Ectodermal cell (in vitro differentiated cells): ENCODE data around the gene OTUB1. TPM values are rescaled to one million over a fixed set of nuclear protein-coding genes. Genes with fewer than 3 reads are reported as not detected.

Source experiments
- H3K27ac ChIP-seq: 2 replicates; pipeline ENCODE4 v1.7.0; 2013; ENCODE audit warnings: mild to moderate bottlenecking, low read depth, low read length; ENCODE audit not compliant: insufficient read depth, poor library complexity, severe bottlenecking
- H3K27me3 ChIP-seq: 2 replicates; pipeline ENCODE4 v1.7.0; 2013; ENCODE audit warnings: mild to moderate bottlenecking, low read length; ENCODE audit not compliant: insufficient read depth, control insufficient read depth, poor library complexity, severe bottlenecking
- H3K36me3 ChIP-seq: one replicate; pipeline ENCODE4 v1.7.0; 2013; ENCODE audit warnings: low read length; ENCODE audit not compliant: control insufficient read depth, insufficient read depth
- H3K4me1 ChIP-seq: one replicate; pipeline ENCODE4 v1.7.0; 2013; ENCODE audit warnings: low read length; ENCODE audit not compliant: control insufficient read depth, insufficient read depth
- H3K4me3 ChIP-seq: 2 replicates; pipeline ENCODE4 v1.7.0; 2013; ENCODE audit warnings: low read depth, low read length, control low read depth; ENCODE audit not compliant: insufficient read depth
- H3K9me3 ChIP-seq: 2 replicates; pipeline ENCODE4 v1.7.0; 2013; ENCODE audit warnings: mild to moderate bottlenecking, low read length, moderate library complexity; ENCODE audit not compliant: control insufficient read depth
- WGBS, 2 experiments: methylation state at CpG; one replicate each; pipeline ENCODE4 v1.1.7; 2013; ENCODE audit warnings: missing lambda C conversion rate in 2 of 2; 5-methylcytosine and 5-hydroxymethylcytosine counted together
- polyA plus RNA-seq, 4 experiments: library from polyadenylated mRNA; stranded (reverse); fragments of 50-300 nt; gene quantifications; one replicate each; pipeline ENCODE4 v1.2.3, GENCODE V29; 2013

Gene OTUB1, protein sequence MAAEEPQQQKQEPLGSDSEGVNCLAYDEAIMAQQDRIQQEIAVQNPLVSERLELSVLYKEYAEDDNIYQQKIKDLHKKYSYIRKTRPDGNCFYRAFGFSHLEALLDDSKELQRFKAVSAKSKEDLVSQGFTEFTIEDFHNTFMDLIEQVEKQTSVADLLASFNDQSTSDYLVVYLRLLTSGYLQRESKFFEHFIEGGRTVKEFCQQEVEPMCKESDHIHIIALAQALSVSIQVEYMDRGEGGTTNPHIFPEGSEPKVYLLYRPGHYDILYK
- 143 TPM for polyA plus RNA-seq (2013, experiment 1 of 4)
- 147 TPM for polyA plus RNA-seq (2013, experiment 2 of 4)
- polyA plus RNA-seq (2013, experiment 3 of 4) = 132 TPM
- 139 TPM for polyA plus RNA-seq (2013, experiment 4 of 4)

DNA sequence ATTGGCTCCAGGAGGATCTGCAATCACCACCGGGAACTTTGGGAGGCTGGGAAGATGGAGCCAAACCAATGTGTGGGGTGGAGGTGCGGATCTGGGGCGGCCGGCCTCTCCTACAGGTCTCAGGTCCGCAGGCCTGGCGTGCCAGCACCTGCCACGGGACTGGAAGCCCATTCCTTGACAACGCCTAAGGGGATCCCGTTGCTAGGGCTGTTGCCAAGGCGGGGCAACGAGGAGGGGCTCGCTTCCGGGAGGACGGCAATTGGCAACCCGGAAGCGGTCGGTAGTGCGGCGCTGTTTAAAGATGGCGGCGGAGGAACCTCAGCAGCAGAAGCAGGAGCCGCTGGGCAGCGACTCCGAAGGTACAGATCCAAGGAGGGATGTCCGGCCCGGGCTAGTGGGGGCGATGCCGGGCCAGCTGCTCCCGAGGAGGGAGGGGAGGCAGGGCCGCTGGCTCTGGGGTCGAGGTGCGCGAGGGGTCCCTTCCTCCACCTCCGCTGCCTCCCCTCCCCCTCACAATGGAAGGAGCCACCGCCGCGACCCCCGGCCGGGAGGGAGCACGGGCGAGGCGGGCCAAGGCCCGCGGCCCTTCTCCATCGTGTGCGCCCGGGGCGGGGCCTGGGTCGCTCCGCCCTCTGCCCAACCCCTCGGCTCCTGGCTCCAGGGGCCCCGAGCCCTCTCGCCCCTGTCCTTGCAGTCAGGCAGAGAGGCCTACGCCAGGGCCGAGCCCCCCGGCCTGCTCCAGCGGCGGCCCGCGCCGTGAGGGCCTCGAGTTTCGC, at the start of gene OTUB1:
Gene OTUB1, plus strand, starts transcription at position 283 of the 776 bp plus-strand sequence. Its CDS starts 19 bp downstream, at position 302.
- no peaks in the 10 kb centered on the region for H3K27me3 ChIP-seq
- peak within 1 kb of the TSS; percentile 91 for H3K4me3 ChIP-seq
- no peaks in the 10 kb centered on the region for H3K9me3 ChIP-seq
- peaks cover 11% of the 10 kb centered on the region for H3K4me1 ChIP-seq
- WGBS, 2 experiments = 0 to 1% methylated on average over 63 of the region's 63 CpGs
- H3K36me3 ChIP-seq = peaks cover 8% of the 10 kb centered on the region
- H3K27ac ChIP-seq = peak within 1 kb of the TSS; percentile 98

DNA sequence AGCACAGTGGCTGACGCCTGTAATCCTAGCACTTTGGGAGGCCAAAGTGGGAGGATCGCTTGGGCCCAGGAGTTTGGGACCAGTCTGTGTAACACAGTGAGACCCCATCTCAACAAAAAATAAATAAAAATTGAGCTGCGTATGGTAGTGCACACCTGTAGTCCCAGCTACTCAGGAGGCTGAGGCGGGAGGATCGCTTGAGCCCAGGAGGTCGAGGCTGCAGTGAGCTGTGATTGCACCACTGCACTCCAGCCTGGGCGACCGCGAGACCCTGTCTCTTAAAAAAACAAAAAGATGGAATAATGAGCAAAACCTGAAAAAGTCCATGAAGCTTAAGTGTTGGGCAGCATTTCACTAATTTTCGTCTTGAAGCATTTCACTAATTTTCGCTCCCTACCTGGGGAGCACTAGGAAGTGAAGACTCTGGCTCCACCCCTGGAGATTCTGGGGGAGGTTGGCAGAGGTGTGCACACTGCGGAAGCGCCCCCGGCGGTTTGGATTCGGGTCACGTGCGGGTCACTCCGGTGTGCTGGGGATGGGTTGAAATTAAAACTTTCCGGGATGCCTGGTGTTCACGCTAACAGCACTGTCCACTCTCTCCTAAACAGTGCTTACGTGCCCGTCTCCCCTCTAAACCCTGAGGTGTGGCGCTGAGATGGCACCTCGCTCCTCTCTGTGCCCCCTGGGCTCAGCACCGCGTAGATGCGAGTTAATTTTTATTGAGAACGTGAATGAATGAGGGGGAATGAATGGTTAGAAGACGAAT, 48.3 kb upstream of the OTUB1 start:
- no peaks in the 10 kb centered on the region for H3K9me3 ChIP-seq
- peak overlapping the region; percentile 50 for H3K4me3 ChIP-seq
- no peaks in the 10 kb centered on the region for H3K36me3 ChIP-seq
- no peaks in the 10 kb centered on the region for H3K27me3 ChIP-seq
- peak overlapping the region; percentile 52 for H3K27ac ChIP-seq
- WGBS, 2 experiments = 28 to 30% methylated on average over 30 of the region's 30 CpGs
- H3K4me1 ChIP-seq = peaks cover 3% of the 10 kb centered on the region

- Histone ChIP-seq H3K27me3 (no peaks in the 10 kb centered on the region), H3K27ac (peak within 1 kb of the TSS; percentile 79)
- 0% methylated on average over 88 to 92 of the region's 92 CpGs for WGBS, 2 experiments
Observed at GRCh38 chr11:63938479-63939396, 47.5 kb upstream of the OTUB1 start, which contains the start of gene NAA40. Gene NAA40, plus strand, starts transcription at chr11:63939002. Its CDS starts 95 bp downstream, at chr11:63939097.

GRCh38 chr11:63939397-63939891, 46.8 kb upstream of the OTUB1 start:
- no peaks in the 10 kb centered on the region for H3K27me3 ChIP-seq
- WGBS, 2 experiments = 7 to 10% methylated on average over 26 of the region's 26 CpGs
- peak overlapping the region; percentile 81 for H3K4me3 ChIP-seq
- H3K27ac ChIP-seq = peak overlapping the region; percentile 79
- no peaks in the 10 kb centered on the region for H3K36me3 ChIP-seq
- peaks cover 3% of the 10 kb centered on the region for H3K4me1 ChIP-seq
- H3K9me3 ChIP-seq = no peaks in the 10 kb centered on the region

More at GRCh38 chr11:63938479-63939396, 47.5 kb upstream of the OTUB1 start, which contains the start of gene NAA40:
- Histone ChIP-seq H3K36me3 (no peaks in the 10 kb centered on the region), H3K4me3 (peak within 1 kb of the TSS; percentile 81), H3K9me3 (no peaks in the 10 kb centered on the region), H3K4me1 (peaks cover 3% of the 10 kb centered on the region)

DNA sequence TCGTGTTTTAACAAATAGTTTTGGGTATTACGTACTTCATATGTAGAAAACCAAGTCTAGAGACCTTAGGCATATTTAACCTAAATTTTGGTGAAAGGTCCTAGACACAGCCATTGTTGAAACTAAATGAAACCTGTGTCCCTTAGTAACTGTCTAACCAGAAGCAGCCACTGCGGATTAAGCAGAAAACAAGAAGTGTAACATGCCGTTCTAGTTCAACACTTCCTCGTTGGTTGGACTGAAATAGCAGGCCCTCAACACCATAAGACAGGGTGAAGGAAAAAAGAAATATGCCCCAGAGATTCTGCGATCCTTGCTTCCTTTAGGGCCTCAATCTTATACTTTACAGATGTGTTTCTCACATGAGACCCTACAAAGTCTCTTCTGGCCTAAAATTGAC, 45.5 kb upstream of the OTUB1 start:
- H3K27me3 ChIP-seq = no peaks in the 10 kb centered on the region
- peaks cover 9% of the 10 kb centered on the region for H3K4me1 ChIP-seq
- H3K4me3 ChIP-seq = no peak overlapping the region
- H3K36me3 ChIP-seq = no peaks in the 10 kb centered on the region
- no peak overlapping the region for H3K27ac ChIP-seq
- 95 to 97% methylated on average over 6 of the region's 6 CpGs for WGBS, 2 experiments
- no peaks in the 10 kb centered on the region for H3K9me3 ChIP-seq

GRCh38 chr11:63941901-63942300, 44.3 kb upstream of the OTUB1 start:
- Histone ChIP-seq H3K4me3 (no peak overlapping the region), H3K4me1 (peaks cover 9% of the 10 kb centered on the region), H3K36me3 (peaks cover 10% of the 10 kb centered on the region), H3K9me3 (no peaks in the 10 kb centered on the region), H3K27me3 (no peaks in the 10 kb centered on the region), H3K27ac (no peak overlapping the region)
- WGBS, 2 experiments = 93 to 95% methylated on average over 2 to 4 of the region's 4 CpGs

- Histone ChIP-seq H3K4me3 (no peak overlapping the region), H3K9me3 (no peaks in the 10 kb centered on the region), H3K36me3 (peaks cover 16% of the 10 kb centered on the region), H3K27me3 (no peaks in the 10 kb centered on the region), H3K4me1 (peaks cover 9% of the 10 kb centered on the region), H3K27ac (no peak overlapping the region)
- WGBS, 2 experiments = 87 to 95% methylated on average over 3 of the region's 3 CpGs
Observed at GRCh38 chr11:63942803-63943202, 43.4 kb upstream of the OTUB1 start.

DNA sequence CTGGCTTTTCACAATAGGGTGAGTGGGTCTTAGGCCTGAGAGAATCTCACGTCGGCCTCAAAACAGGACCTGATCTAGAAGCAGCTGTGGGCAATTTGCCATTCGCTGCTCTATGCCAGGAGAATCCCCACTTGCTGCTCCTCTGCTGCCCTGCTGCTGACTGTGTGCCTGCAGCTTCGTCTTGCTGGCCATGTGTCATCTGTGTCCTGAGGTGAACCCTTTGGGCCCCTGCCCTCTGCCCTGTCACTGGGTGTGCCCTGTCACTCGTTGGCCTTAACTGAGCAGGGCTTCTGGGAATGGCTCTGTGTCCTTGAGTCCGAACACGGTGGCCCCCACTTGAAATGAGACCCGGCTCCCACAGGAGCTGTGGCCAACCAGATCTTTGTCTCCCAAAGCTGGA, 41.3 kb upstream of the OTUB1 start:
- peaks cover 9% of the 10 kb centered on the region for H3K4me1 ChIP-seq
- H3K4me3 ChIP-seq = no peak overlapping the region
- H3K27me3 ChIP-seq = no peaks in the 10 kb centered on the region
- H3K27ac ChIP-seq = no peak overlapping the region
- no peaks in the 10 kb centered on the region for H3K9me3 ChIP-seq
- 88 to 90% methylated on average over 8 of the region's 8 CpGs for WGBS, 2 experiments
- H3K36me3 ChIP-seq = peaks cover 16% of the 10 kb centered on the region
